Nephron progenitor cell (in vitro differentiated cells): ENCODE results near the gene PPM1F.

Experiments used
- DNase-seq: peaks from one replicate; pipeline ENCODE4 v3.0.0; 2021
- H3K27ac Mint-ChIP-seq: 2 replicates; pipeline ENCODE4 v1.8.0; 2021; ENCODE audit warnings: mild to moderate bottlenecking, moderate library complexity, mixed read lengths
- H3K27me3 Mint-ChIP-seq: 2 replicates; pipeline ENCODE4 v1.8.0; 2021; ENCODE audit warnings: mild to moderate bottlenecking, low read depth, mixed read lengths; ENCODE audit not compliant: poor library complexity
- H3K36me3 Mint-ChIP-seq: 2 replicates; pipeline ENCODE4 v1.8.0; 2021; ENCODE audit warnings: low read depth, mixed read lengths
- H3K4me1 Mint-ChIP-seq: 2 replicates; pipeline ENCODE4 v1.8.0; 2021; ENCODE audit warnings: mixed read lengths
- H3K4me3 Mint-ChIP-seq: 2 replicates; pipeline ENCODE4 v1.8.0; 2021; ENCODE audit warnings: mild to moderate bottlenecking, moderate library complexity, mixed read lengths
- H3K9me3 Mint-ChIP-seq: 2 replicates; pipeline ENCODE4 v1.8.0; 2021; ENCODE audit warnings: mild to moderate bottlenecking, moderate library complexity, mixed read lengths
- CTCF ChIP-seq: fragments of 200-600 bp; sonication (generic); IDR thresholded peaks from 2 replicates; pipeline ENCODE4 v1.5.0; 2021; ENCODE audit warnings: antibody characterized with exemption

The PPM1F gene

GRCh38 chr22:21952586-21953571 is at the start of gene PPM1F:
Gene PPM1F, minus strand, starts transcription at chr22:21952848. Its CDS starts 6,800 bp downstream, at chr22:21946048.
- TF ChIP-seq CTCF, result peak; percentile 65
- Mint-ChIP-seq H3K27me3 (peaks cover 7% of the 10 kb centered on the region), H3K36me3 (no peaks in the 10 kb centered on the region), H3K4me1 (peaks cover 23% of the 10 kb centered on the region), H3K9me3 (no peaks in the 10 kb centered on the region), H3K4me3 (peak within 1 kb of the TSS; percentile 85), H3K27ac (no peak within 1 kb of the TSS)
- peak; percentile 94 for DNase-seq

- DNase-seq, result no peak
- H3K4me3 Mint-ChIP-seq, result no peak overlapping the region
- H3K36me3 Mint-ChIP-seq, result no peaks in the 10 kb centered on the region
- no peak for TF ChIP-seq CTCF
- H3K4me1 Mint-ChIP-seq, result peaks cover 6% of the 10 kb centered on the region
- H3K27me3 Mint-ChIP-seq, result peaks cover 79% of the 10 kb centered on the region
- no peaks in the 10 kb centered on the region for H3K9me3 Mint-ChIP-seq
- H3K27ac Mint-ChIP-seq, result no peak overlapping the region
Observed at GRCh38 chr22:22001664-22002525, 49.2 kb upstream of the PPM1F start.

GRCh38 chr22:21998595-21999247 is 46.1 kb upstream of the PPM1F start:
- Mint-ChIP-seq H3K9me3 (no peaks in the 10 kb centered on the region), H3K27ac (no peak overlapping the region), H3K4me1 (peaks cover 6% of the 10 kb centered on the region), H3K36me3 (no peaks in the 10 kb centered on the region), H3K4me3 (no peak overlapping the region), H3K27me3 (peaks cover 88% of the 10 kb centered on the region)
- DNase-seq, result no peak
- no peak for TF ChIP-seq CTCF

- no peak overlapping the region for H3K4me3 Mint-ChIP-seq
- H3K27ac Mint-ChIP-seq, result no peak overlapping the region
- H3K36me3 Mint-ChIP-seq, result no peaks in the 10 kb centered on the region
- H3K4me1 Mint-ChIP-seq, result peaks cover 6% of the 10 kb centered on the region
- TF ChIP-seq CTCF, result no peak
- no peaks in the 10 kb centered on the region for H3K9me3 Mint-ChIP-seq
- no peak for DNase-seq
- peaks cover 73% of the 10 kb centered on the region for H3K27me3 Mint-ChIP-seq
Observed at GRCh38 chr22:21996175-21996720, 43.6 kb upstream of the PPM1F start.

GRCh38 chr22:21995660-21996059 is 43.0 kb upstream of the PPM1F start:
- Mint-ChIP-seq H3K4me1 (peaks cover 6% of the 10 kb centered on the region), H3K27ac (no peak overlapping the region), H3K27me3 (peaks cover 70% of the 10 kb centered on the region), H3K4me3 (no peak overlapping the region), H3K9me3 (no peaks in the 10 kb centered on the region), H3K36me3 (no peaks in the 10 kb centered on the region)
- TF ChIP-seq CTCF, result no peak
- DNase-seq, result no peak
